ENCODE data around the gene VILL. TPM values are rescaled to one million over a fixed set of nuclear protein-coding genes. Genes with fewer than 3 reads are reported as not detected.
"Not testable (repeated sequence)": the region's sequence is repeated elsewhere in the genome, so short reads cannot be mapped to it uniquely, and the experiment has no call there.

VILL gene
- total RNA-seq, 1 experiment from 2014 or later: 0.16 TPM

DNA sequence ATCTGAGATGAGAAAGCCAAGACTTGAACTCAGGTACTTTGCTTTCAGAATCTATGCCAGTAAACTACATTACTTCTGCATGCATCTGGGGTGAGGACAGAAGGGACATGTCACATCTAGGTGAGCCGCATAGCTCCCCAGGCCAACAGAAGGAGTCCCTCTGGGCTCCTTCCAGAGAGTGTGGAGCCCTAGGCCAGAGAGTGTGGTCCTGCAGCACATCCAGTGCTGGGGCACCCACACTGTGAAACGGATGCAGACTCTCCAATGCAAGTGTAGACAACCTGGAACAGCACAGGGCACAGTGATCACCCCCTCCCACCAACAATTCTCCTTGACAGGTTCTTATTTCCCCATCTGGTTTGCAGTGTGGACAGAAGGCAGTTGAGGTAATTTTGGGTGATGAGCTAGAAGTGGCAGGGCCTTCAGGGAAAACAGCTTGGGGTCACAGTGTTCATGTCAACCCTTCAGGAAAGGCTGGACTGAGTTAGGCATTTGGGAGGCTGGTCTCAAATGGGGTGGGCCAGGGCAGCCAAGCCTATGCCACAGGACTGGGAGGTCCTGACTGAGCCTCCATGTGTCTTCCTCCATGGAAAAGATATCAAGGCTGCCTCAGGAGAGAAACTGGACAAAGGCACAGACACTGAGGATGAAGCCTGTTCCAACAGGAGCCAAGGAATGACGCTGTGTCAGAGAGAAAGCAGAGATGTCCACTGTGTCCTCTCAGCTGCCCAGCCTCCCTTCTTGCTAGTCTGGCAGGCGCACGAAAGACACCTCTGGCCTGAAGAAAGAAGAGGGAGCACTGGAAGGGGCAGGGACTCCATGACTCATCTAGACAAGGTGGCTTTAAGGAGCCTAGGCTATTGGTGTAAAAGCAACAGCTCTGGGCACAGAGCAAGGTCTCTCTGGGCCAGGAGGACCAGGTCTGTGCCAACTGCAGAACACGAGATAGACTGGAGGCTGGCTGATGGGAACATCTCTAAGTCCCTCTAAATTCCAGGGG lies 37.2 kb downstream of the VILL start:
- no peak overlapping the region for H3K4me3 ChIP-seq

DNA sequence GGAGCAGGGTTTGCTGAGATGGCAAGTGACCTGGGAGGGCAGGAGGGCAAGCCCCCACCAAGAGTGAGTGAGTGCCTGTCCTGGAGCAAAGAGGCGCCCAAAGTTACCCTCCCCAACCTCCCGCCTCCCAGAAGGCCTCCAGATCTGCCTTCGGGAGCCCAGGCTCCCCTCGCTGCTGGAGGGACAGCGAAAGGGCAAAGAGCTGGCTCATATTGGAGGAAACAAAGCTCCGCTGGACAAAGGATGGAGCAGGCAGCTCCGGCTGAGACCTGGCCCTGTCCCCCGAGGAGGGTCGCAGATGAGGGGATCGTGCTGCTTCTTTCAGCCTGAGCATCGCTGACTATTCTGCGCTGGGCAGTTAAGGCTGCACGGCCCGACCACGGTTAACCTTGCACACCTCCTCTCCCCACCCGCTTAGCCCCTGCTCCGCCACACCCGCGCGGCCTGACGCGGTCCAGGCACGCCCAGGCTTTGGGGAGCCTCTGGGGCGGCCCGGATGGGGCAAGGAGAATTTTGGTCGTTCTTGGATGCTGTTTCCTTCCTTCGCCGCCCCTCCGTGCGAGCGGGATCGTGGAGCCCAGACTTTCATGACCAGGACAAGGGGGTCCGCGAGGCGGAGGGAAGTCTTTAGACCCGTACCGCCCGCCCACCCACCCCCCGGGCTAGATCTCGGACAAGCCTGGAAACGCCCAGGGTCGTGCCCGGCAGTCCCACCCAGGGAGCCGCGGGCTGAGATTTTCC lies 38.2 kb downstream of the VILL start:
- H3K27me3 ChIP-seq (replicated peaks): no peaks in the 10 kb centered on the region
- peaks cover 15% of the 10 kb centered on the region for H3K4me1 ChIP-seq (replicated peaks)
- H3K27ac ChIP-seq: no peak overlapping the region
- DNase-seq (ENCODE audit: low read depth in 1 of 2, low spot score in 2 of 2): no peak
- H3K36me3 ChIP-seq: no peaks in the 10 kb centered on the region
- H3K4me3 ChIP-seq: peak overlapping the region; percentile 37
- H3K9me3 ChIP-seq (replicated peaks): no peaks in the 10 kb centered on the region

More for the DNA sequence above, 37.2 kb downstream of the VILL start:
- no peaks in the 10 kb centered on the region for H3K9me3 ChIP-seq (replicated peaks)
- H3K4me1 ChIP-seq (replicated peaks): peaks cover 19% of the 10 kb centered on the region
- no peaks in the 10 kb centered on the region for H3K36me3 ChIP-seq
- DNase-seq (ENCODE audit: low read depth in 1 of 2, low spot score in 2 of 2): no peak
- H3K27ac ChIP-seq: no peak overlapping the region
- H3K27me3 ChIP-seq (replicated peaks): no peaks in the 10 kb centered on the region

DNA sequence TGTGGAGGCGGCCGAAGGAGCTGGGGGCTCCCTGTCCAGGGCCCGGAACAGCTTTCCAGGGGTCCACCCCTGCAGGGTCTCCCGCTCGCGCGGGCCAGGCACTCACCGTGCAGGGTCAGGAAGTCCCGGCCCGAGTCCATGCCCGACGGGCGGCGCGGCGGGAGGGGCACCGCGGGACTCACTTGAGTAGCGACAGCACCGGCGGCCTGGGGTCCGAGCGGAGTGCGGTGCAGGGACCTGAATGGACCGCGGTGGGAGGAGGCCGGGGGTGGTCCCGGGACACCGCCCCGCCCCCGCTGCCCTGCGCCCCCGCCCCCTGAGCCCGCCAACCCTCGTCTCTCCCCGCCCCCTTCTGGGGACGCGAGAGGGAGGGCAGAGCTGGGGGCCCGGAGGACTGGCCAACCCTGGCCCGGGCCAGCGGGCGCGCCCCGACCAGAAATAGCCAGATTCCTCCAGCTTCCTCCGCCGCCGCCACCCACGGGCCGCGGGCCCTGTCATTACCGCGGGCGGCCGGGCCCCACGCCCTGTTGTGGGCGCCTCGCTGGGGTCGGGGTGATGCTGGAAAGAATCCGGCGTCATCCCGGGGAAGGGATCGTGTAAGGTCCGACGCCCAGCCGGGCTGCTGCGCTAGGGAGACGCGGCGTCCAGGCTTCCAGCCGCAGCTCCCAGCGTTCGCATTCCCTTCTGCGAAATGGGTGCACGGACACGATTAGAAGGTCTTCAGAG lies 39.0 kb downstream of the VILL start, which contains the start of gene PLCD1:
PLCD1 (minus strand) TSS at position 243 of the 726 bp plus-strand sequence; CDS start at position 140, 103 bp downstream.
- H3K27ac ChIP-seq: no peak within 1 kb of the TSS
- no peaks in the 10 kb centered on the region for H3K9me3 ChIP-seq (replicated peaks)
- no peaks in the 10 kb centered on the region for H3K27me3 ChIP-seq (replicated peaks)
- peaks cover 10% of the 10 kb centered on the region for H3K4me1 ChIP-seq (replicated peaks)
- peak; percentile 23 to 60 for DNase-seq (ENCODE audit: low read depth in 1 of 2, low spot score in 2 of 2)
- H3K4me3 ChIP-seq: peak within 1 kb of the TSS; percentile 37
- H3K36me3 ChIP-seq: no peaks in the 10 kb centered on the region

DNA sequence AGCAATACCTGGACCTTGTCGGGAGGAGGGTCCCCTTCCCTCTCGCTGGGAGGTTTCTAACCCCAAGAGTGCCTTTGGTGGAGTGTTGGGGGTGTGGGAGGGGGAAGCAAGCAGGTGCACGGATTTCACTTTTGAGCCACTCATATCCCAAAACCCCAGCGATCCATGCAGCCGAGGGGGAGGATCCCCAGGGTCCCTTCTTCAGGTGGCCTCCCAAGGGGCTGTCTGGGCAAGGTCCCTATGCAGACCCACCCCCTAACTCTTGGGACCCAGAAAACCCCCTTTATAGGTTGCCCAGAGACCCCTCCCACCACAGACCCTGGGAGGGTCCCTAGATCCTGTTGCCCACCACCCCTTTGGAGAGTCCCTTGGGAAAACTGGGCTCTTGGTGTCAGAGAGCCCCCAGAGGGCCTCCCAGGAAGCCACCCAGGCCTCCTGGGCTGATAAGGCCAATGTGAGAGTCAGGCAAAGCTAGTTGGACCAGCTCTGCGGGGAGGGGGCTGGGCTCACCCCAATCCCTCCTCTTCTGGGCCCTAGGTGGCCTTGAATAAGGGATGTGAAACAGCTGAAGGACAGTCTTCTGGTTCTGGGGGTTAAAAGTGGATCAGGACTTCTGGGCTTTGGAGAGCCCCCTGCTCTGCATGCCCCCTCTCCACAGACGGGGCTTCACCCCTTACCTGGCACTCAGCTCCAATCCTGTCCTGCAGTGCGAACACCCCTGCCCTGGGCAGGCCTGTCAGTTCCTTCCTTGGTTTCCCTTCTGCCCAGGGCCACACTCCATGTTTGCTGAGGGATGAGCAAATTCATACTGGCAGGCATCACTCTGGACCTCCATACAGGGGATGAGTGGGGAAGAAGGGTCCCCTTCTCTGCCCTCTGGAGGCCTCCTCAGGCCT lies 39.8 kb downstream of the VILL start:
- Histone ChIP-seq H3K36me3 (no peaks in the 10 kb centered on the region), H3K4me3 (peak overlapping the region; percentile 37), H3K4me1 (replicated peaks) (peaks cover 8% of the 10 kb centered on the region), H3K27me3 (replicated peaks) (no peaks in the 10 kb centered on the region), H3K27ac (no peak overlapping the region), H3K9me3 (replicated peaks) (no peaks in the 10 kb centered on the region)
- no peak for DNase-seq (ENCODE audit: low read depth in 1 of 2, low spot score in 2 of 2)

DNA sequence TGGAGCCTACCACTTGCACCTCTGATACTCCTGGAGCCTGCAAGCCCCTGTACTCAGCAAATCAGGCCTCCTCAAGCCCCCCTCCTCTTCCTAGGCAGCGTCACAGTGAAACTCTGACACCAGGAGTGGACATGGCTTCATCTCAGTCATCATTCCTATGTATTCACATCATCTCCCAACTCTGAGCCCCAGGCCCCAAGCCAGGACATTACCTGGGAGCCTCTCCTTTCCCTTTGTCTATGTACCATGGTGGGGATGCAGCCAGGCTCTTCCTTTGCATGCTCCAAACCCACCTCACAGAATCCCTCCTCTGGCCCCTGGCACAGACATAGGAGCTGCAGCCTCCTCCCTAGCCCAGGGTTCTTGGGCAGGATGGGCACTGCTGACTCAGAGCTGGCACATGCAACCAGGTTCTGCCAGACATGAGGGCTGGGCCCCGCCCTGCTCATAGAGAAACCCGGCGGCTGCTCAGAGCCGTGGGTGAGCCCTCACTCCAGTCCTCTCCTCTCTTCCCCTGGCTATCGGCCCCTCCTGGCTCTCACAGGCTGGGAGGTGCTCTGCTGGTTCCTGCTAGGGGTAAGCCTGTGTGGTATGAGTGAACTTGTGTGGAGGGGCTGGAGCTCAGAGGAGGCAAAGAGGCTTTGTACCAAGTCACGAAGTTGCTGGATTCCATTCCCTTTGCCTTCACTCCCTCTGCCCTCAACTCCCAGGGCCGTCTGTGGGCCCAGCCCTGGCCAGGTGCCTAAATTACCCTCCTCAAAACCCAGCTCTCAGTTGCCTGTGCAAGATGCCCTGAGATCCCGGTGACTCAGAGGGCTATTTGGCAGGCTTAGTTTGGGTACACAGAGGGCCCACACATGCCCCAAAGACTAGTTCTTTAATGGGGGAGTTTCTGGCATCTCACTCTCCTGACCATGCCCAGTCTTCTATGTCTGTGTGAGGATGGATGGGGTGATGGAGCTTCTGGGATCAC lies 40.7 kb downstream of the VILL start:
- no peak for DNase-seq (ENCODE audit: low read depth in 1 of 2, low spot score in 2 of 2)
- no peaks in the 10 kb centered on the region for H3K9me3 ChIP-seq (replicated peaks)
- H3K27ac ChIP-seq: no peak overlapping the region
- peaks cover 5% of the 10 kb centered on the region for H3K4me1 ChIP-seq (replicated peaks)
- no peaks in the 10 kb centered on the region for H3K27me3 ChIP-seq (replicated peaks)
- H3K36me3 ChIP-seq: no peaks in the 10 kb centered on the region
- H3K4me3 ChIP-seq: no peak overlapping the region

DNA sequence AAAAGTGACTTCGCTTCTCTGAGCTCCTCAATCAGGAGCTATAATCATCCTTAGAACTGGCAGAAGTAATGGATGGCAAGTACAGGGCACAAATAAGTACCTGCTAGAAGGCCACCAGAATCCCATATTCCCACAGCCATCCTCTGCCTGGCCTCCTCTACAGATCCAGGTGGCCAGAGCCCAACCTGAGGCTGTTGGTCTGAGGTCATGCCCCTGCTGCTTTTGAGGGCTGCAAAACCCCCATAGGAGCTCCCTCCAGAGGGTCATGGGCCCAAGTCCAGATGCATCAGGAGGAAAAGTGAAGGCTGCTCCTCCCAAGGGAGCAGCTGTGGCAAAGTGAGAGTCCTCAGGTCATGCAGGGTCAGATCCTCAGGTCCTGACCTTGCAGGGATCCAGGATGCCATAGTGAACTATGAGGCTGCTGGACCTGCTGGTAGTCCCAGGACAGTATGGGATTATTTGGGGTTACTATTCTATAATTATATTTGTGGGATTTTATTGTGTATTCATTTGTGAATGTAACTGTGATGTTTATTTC lies 41.8 kb downstream of the VILL start:
- no peak overlapping the region for H3K27ac ChIP-seq
- no peaks in the 10 kb centered on the region for H3K36me3 ChIP-seq
- no peaks in the 10 kb centered on the region for H3K9me3 ChIP-seq (replicated peaks)
- no peak overlapping the region for H3K4me3 ChIP-seq
- peaks cover 5% of the 10 kb centered on the region for H3K4me1 ChIP-seq (replicated peaks)
- DNase-seq (ENCODE audit: low read depth in 1 of 2, low spot score in 2 of 2): no peak
- no peaks in the 10 kb centered on the region for H3K27me3 ChIP-seq (replicated peaks)

DNA sequence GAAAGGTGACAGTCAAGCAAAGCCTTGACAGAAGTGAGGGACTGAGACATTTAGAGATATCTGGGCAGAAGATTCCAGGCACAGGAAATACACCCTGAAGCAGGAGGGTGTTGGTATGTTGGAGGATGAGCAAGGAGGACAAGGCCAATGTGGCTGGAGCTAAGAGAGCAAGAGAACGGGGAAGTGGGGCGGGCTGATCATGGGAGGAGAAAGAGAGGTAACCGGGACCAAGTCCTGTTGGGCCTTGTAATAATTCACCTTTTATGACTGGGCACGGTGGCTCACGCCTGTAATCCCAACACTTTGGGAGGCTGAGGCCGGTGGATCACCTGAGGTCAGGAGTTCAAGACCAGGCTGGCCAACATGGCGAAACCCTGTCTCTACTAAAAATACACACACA lies 43.0 kb downstream of the VILL start:
- H3K4me3 ChIP-seq; H3K36me3 ChIP-seq; H3K9me3 ChIP-seq (replicated peaks); H3K27me3 ChIP-seq (replicated peaks); H3K4me1 ChIP-seq (replicated peaks); DNase-seq (ENCODE audit: low read depth in 1 of 2, low spot score in 2 of 2); H3K27ac ChIP-seq: not testable (repeated sequence)

DNA sequence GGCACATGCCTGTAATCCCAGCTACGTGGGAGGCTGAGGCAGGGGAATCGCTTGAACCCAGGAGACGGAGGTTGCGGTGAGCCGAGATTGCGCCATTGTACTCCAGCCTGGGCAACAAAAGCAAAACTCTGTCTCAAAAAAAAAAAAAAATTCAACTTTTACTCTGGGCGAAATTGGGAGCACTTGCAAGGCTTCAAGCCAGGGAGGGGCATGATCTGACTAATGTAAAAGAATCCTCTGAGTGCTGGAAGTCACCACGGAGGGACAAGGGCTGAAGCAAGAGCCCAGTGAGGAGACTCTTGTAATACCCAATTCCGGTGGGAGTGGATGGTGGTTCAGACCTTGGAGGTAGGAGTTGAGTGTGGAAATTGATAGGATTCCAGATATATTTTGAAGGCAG lies 43.7 kb downstream of the VILL start:
- DNase-seq (ENCODE audit: low read depth in 1 of 2, low spot score in 2 of 2); H3K4me3 ChIP-seq; H3K36me3 ChIP-seq; H3K4me1 ChIP-seq (replicated peaks); H3K9me3 ChIP-seq (replicated peaks); H3K27me3 ChIP-seq (replicated peaks); H3K27ac ChIP-seq: not testable (repeated sequence)

DNA sequence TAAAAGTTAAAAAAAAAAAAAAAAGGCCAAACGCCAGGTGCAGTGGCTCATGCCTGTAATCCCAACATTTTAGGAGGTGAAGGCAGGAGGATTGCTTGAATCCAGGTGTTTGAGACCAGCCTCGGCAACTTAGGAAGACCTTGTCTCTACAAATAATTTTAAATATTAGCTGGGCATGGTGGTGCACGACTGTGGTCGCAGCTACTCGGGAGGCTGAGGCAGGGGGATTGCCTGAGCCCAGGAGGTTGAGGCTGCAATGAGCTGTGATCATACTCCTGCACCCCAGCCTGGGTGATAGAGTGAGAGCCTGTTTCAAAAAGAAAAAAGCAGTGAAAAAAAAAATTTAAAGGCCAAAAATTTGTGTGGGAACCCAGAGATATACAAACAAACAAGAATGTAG lies 45.7 kb downstream of the VILL start:
- Histone ChIP-seq H3K27me3 (replicated peaks) (no peaks in the 10 kb centered on the region), H3K36me3 (no peaks in the 10 kb centered on the region), H3K4me1 (replicated peaks) (no peaks in the 10 kb centered on the region; the same call in 1 of the 2 replicates), H3K4me3 (no peak overlapping the region), H3K9me3 (replicated peaks) (no peaks in the 10 kb centered on the region), H3K27ac (no peak overlapping the region)
- no peak for DNase-seq (ENCODE audit: low read depth in 1 of 2, low spot score in 2 of 2)

DNA sequence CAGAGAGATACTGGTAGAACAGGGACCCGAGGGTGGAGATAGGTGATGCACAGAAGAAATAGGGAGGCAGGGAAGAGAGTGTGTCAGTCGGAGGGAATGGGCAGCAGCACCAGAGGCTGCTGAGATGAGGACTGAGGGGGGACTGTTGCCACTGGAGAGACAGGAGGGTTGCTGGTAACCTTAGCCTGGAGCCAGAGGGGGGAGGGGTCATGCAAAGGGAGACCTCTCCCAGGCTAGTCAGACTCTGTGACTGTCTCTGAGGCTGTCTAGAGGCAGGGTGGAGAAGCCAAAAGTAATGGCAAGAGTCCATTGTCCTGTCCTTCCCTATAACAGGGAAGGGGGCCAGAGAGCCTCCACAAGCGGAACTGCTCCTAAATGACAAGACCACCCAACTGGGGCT lies 46.3 kb downstream of the VILL start:
- no peak for DNase-seq (ENCODE audit: low read depth in 1 of 2, low spot score in 2 of 2)
- Histone ChIP-seq H3K27me3 (replicated peaks) (no peaks in the 10 kb centered on the region), H3K36me3 (no peaks in the 10 kb centered on the region), H3K4me3 (no peak overlapping the region), H3K27ac (no peak overlapping the region), H3K4me1 (replicated peaks) (no peaks in the 10 kb centered on the region), H3K9me3 (replicated peaks) (no peaks in the 10 kb centered on the region)

DNA sequence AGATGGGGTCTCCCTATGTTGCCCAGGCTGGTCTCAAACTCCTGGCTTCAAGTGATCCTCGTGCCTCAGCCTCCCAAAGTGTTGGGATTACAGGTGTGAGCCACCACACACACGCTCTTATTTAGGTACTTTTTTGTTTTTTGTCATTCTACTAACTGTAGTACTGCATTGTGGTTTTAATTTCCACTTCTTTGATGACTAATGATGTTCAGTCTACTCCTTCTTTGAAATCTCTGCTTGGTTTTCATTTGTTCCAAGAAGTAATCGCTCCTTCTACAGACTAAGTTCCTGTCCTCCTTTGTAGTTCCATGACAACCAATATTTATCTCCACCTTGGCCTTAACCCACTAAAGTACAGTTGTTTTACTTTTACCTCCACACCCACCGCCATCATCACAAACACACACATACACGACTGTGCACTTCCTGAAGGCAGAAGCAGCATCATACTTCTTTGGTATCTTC lies 47.9 kb downstream of the VILL start:
- no peak for DNase-seq (ENCODE audit: low read depth in 1 of 2, low spot score in 2 of 2)
- no peaks in the 10 kb centered on the region for H3K36me3 ChIP-seq
- H3K27ac ChIP-seq: no peak overlapping the region
- no peaks in the 10 kb centered on the region for H3K27me3 ChIP-seq (replicated peaks)
- no peak overlapping the region for H3K4me3 ChIP-seq
- H3K4me1 ChIP-seq (replicated peaks): no peaks in the 10 kb centered on the region
- no peaks in the 10 kb centered on the region for H3K9me3 ChIP-seq (replicated peaks)

All from SJSA1 (cell line).